Spleen (tissue), 11 donors: ENCODE results near the gene FAM43B. TPM values are rescaled to one million over a fixed set of nuclear protein-coding genes. Genes with fewer than 3 reads are reported as not detected.

Source experiments
- DNase-seq: peaks from one replicate; pipeline ENCODE4 v3.0.0-alpha.2; 2020
- H3K27ac ChIP-seq, 8 donors: fragments of 200-600 bp; sonication (generic) in 7 of 8; 1 replicate in 4 of 8; 2 replicates in 4 of 8; pipeline versions ENCODE4 v1.5.0 to v1.8.0; 2016 to 2021; ENCODE audit warnings: inconsistent platforms in 4 of 8, mild to moderate bottlenecking in 4 of 8, moderate library complexity in 1 of 8
- H3K27me3 ChIP-seq, 7 donors: fragments of 200-600 bp; sonication (generic) in 6 of 7; replicated peaks in 1 of 7; 1 replicate in 4 of 7; 2 replicates in 3 of 7; pipeline versions ENCODE4 v1.5.0 to v1.8.0; 2016 to 2021; ENCODE audit warnings: inconsistent platforms in 3 of 7, mild to moderate bottlenecking in 1 of 7
- H3K36me3 ChIP-seq, 6 donors: fragments of 200-600 bp; sonication (generic) in 5 of 6; 1 replicate in 4 of 6; 2 replicates in 2 of 6; pipeline versions ENCODE4 v1.5.0 to v1.8.0; 2016 to 2021; ENCODE audit warnings: inconsistent platforms in 2 of 6
- H3K4me1 ChIP-seq, 6 donors: fragments of 200-600 bp; sonication (generic) in 5 of 6; 1 replicate in 3 of 6; 2 replicates in 3 of 6; pipeline versions ENCODE4 v1.5.0 to v1.8.0; 2016 to 2021; ENCODE audit warnings: inconsistent platforms in 3 of 6
- H3K4me3 ChIP-seq, 8 donors: fragments of 200-600 bp; sonication (generic) in 7 of 8; 1 replicate in 4 of 8; 2 replicates in 4 of 8; pipeline versions ENCODE4 v1.5.0 to v1.8.0; 2016 to 2021; ENCODE audit warnings: inconsistent platforms in 4 of 8, mild to moderate bottlenecking in 4 of 8, moderate library complexity in 2 of 8
- H3K9me3 ChIP-seq, 8 donors: fragments of 200-600 bp; sonication (generic) in 7 of 8; 1 replicate in 4 of 8; 2 replicates in 4 of 8; pipeline versions ENCODE4 v1.5.0 to v1.8.0; 2016 to 2021; ENCODE audit warnings: inconsistent platforms in 4 of 8
- POLR2A ChIP-seq, 3 donors: fragments of 450-650 bp; IDR thresholded peaks; one replicate each; pipeline ENCODE4 v1.5.1; 2017; ENCODE audit warnings: antibody characterized with exemption in 3 of 3, mild to moderate bottlenecking in 1 of 3
- POLR2AphosphoS5 ChIP-seq, 3 donors: sonication (generic); formaldehyde crosslinking; IDR thresholded peaks; one replicate each; pipeline ENCODE4 v1.5.1; 2017; ENCODE audit warnings: antibody characterized with exemption in 3 of 3
- WGBS, 5 donors: extraction: QIAGEN DNeasy Blood & Tissue Kit in 3 of 5; methylation state at CpG; one replicate each; pipeline versions ENCODE4 v1.1.5 to v1.1.7; 2013 to 2018; 5-methylcytosine and 5-hydroxymethylcytosine counted together
- intact Hi-C: fragments of 100-400 bp; cut with DNase I; formaldehyde crosslinking; loops from one replicate; pipeline ENCODE4 v1.15.0; 2023; ENCODE audit warnings: low total_unique reads
- polyA plus RNA-seq, 3 donors: library from polyadenylated mRNA; stranded (reverse); fragments of 200-250 nt; gene quantifications; one replicate each; pipeline ENCODE4 v1.2.1, GENCODE V29; 2013
- total RNA-seq, 7 donors: library from RNA; depleted of rRNA in 3 of 7; stranded (reverse); fragments of >200 nt in 3 of 7; fragmentation: NEBNext Ultra II Directional in 4 of 7; extraction: Animal tissue kit (Norgen Biotek cat#: 25700) in 4 of 7; gene quantifications; one replicate each; pipeline versions ENCODE4 v1.1.0 to v1.2.1, GENCODE V29; 2016 to 2021
- TF ChIP-seq, protein P1 (sequence below), 11 experiments: fragments of 200-600 bp in 7 of 11; fragments of 450-650 bp in 4 of 11; sonication (generic) in 4 of 11; IDR thresholded peaks in 8 of 11; conservative IDR thresholded peaks in 3 of 11; 1 replicate in 7 of 11; 2 replicates in 4 of 11; pipeline versions ENCODE4 v1.4.0 to v1.8.0; 2016 to 2021; ENCODE audit warnings: antibody characterized with exemption in 11 of 11, inconsistent platforms in 4 of 11, mild to moderate bottlenecking in 1 of 11
- donor health status: healthy with polysubstance abuse.
- donor health status: DM: no; HTN: no; CAD: no; lungs with moderate emphysema.
- donor health status: DM: no; HTN: no; CAD: no.
- donor health status: Bipolar disorder and iron deficiency.
- donor health status: healthy.
- donor health status: DM: no; HTN: no; CAD: no.
- donor health status: DM: yes; HTN: yes; CAD: no.

FAM43B gene
- total and polyA plus RNA-seq, 10 donors: 0.11 to 0.97 (median 0.71) TPM

DNA sequence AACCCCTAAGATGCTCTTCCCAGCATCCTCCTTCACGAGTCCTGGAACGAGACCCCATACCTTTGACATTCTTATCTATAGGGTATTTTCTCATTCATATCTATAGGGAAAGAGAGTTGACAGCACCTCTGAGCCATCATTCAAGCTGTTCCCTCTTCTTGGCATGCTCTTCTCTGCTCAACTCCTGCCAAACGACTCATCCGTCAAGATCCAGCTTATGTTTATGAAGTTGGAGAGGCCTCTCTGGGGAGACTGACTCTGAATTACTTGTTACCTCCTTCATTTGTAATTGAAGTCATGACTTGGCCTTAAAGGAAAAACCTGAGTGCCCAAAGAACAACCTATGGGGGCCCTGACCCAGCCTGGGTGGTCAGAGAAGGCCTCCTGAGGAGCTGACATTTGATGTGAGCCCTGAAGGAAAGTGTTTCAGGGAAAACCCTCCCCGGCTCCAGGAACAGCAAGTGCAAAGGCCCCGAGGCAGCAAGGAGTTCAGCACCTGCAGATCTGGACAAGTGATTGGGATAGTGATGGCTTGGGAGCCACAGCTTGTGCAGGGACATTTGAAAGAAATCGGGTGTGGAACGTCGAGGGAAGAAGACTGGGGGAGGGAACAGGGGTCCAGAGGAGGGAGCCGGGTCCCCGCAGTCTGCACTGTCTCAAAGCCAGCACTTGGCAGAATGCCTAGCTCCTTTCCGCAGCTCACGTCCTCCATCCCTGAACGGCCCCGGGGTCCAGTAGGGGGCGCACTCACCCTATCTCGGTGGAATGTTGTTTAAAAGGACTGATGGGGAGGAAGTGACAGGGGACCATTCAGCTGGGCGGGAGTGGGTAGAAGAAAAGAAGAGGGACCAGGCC lies 22.5 kb downstream of the FAM43B start:
- 23 to 30% (median 26%) methylated on average over 18 of the region's 18 CpGs for WGBS, 5 donors
- peak; percentile 92 for DNase-seq
- peaks cover 0 to 11% (median 6%) of the 10 kb centered on the region in 6 donors for H3K4me1 ChIP-seq

DNA sequence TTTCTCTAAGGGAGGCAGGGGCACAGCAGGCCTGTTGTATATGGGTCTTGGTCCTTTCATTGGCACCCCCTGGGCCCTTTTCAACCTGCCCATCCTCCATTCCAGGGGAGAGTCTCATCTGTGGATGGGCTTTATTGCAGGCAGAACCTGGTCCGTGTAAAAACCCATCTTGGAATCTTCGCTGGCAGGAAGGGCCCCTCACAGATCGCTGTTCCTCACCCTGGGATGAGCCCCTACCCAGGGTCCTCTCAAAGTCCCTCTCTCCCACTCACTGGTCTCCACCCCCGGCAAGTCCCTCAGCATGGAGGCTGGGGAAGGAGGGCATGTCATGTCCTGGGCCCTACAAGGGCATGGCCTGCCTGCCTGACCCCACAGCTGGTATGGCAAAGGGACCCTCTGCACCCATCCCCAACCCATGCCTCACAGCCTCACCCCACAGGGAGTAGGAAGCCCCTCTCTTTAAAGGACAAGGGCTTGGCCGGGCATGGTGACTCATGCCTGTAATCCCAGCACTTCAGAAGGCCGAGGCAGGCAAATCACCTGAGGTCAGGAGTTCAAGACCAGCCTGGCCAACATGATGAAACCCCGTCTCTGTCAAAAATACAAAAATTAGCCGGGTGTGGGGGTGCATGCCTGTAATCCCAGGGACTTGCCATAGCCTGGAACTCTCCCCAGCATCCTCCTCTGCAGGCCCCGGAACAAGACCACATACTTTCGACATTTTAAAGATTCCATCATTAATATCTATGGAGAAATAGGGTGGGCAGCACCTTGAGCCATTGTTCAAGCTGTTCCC lies 23.4 kb downstream of the FAM43B start:
- intact Hi-C loops: no loop called here
- DNase-seq: no peak
- peaks cover 0 to 33% (median 0%) of the 10 kb centered on the region in 7 donors for H3K27me3 ChIP-seq
- TF ChIP-seq, protein P1, sequence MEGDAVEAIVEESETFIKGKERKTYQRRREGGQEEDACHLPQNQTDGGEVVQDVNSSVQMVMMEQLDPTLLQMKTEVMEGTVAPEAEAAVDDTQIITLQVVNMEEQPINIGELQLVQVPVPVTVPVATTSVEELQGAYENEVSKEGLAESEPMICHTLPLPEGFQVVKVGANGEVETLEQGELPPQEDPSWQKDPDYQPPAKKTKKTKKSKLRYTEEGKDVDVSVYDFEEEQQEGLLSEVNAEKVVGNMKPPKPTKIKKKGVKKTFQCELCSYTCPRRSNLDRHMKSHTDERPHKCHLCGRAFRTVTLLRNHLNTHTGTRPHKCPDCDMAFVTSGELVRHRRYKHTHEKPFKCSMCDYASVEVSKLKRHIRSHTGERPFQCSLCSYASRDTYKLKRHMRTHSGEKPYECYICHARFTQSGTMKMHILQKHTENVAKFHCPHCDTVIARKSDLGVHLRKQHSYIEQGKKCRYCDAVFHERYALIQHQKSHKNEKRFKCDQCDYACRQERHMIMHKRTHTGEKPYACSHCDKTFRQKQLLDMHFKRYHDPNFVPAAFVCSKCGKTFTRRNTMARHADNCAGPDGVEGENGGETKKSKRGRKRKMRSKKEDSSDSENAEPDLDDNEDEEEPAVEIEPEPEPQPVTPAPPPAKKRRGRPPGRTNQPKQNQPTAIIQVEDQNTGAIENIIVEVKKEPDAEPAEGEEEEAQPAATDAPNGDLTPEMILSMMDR (IDR thresholded peaks at IDR 0.05 in 8 of 11, conservative IDR thresholded peaks at IDR 0.05 in 3 of 11): peak in 1 of 11 experiments; percentile 1
- TF ChIP-seq POLR2AphosphoS5 (IDR thresholded peaks at IDR 0.05): no peak
- WGBS, 5 donors: 62 to 79% (median 74%) methylated on average over 9 to 10 of the region's 10 CpGs
- peaks cover 0 to 11% (median 6%) of the 10 kb centered on the region in 6 donors for H3K4me1 ChIP-seq
- no peaks in the 10 kb centered on the region for H3K36me3 ChIP-seq
- peak overlapping the region in 1 of 8 donors; percentile 17 for H3K27ac ChIP-seq
- H3K9me3 ChIP-seq: peaks cover 0 to 9% (median 8%) of the 10 kb centered on the region in 8 donors
- H3K4me3 ChIP-seq: no peak overlapping the region

More for the DNA sequence above, 22.5 kb downstream of the FAM43B start:
- no peak overlapping the region for H3K4me3 ChIP-seq
- H3K27ac ChIP-seq: peak overlapping the region in 1 of 8 donors; percentile 17
- intact Hi-C loops: no loop called here
- H3K27me3 ChIP-seq: peaks cover 0 to 39% (median 0%) of the 10 kb centered on the region in 7 donors
- H3K9me3 ChIP-seq: peaks cover 0 to 9% (median 8%) of the 10 kb centered on the region in 8 donors
- TF ChIP-seq, protein P1 (IDR thresholded peaks at IDR 0.05 in 8 of 11, conservative IDR thresholded peaks at IDR 0.05 in 3 of 11): peak; percentile 52 to 91 (median 79)
- TF ChIP-seq POLR2AphosphoS5 (IDR thresholded peaks at IDR 0.05) (peak; percentile 17 to 78 (median 63)), POLR2A (IDR thresholded peaks at IDR 0.05) (no peak)
- H3K36me3 ChIP-seq: no peaks in the 10 kb centered on the region

DNA sequence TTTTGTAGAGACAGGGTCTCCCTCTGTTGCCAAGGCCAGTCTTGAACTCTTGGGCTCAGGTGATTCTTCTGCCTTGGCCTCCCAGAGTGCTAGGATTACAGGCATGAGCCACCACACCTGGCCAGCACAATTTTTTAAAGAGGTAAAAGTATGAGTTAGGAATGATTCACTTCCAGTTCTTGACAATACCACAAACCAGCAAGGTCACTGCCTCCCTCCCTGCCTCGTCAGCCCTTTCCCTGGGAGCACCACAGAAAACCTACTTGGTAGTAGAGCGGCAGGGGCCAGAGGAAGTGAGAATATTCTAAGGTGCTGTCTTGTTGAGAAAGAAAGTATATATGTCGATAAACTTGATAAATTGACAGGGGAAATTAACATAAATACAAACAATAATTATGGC lies 25.7 kb downstream of the FAM43B start:
- peaks cover 0 to 25% (median 0%) of the 10 kb centered on the region in 7 donors for H3K27me3 ChIP-seq
- DNase-seq: no peak
- H3K36me3 ChIP-seq: no peaks in the 10 kb centered on the region
- no peak overlapping the region for H3K27ac ChIP-seq
- 55 to 68% (median 61%) methylated on average over 3 of the region's 3 CpGs for WGBS, 5 donors
- peaks cover 0 to 11% (median 6%) of the 10 kb centered on the region in 6 donors for H3K4me1 ChIP-seq
- no peaks in the 10 kb centered on the region for H3K9me3 ChIP-seq
- TF ChIP-seq, protein P1 (IDR thresholded peaks at IDR 0.05 in 8 of 11, conservative IDR thresholded peaks at IDR 0.05 in 3 of 11): no peak
- TF ChIP-seq POLR2AphosphoS5 (IDR thresholded peaks at IDR 0.05) (peak in 1 of 3 donors; percentile 47), POLR2A (IDR thresholded peaks at IDR 0.05) (no peak)
- intact Hi-C loops: no loop called here
- no peak overlapping the region for H3K4me3 ChIP-seq
